BE2C (cell line): ENCODE data around the gene CAV1.

Experiments used
- DNase-seq: peaks from one replicate; pipeline ENCODE4 v3.0.0-alpha.2; 2020
- H3K27me3 ChIP-seq: fragments of 250-450 bp; sonication (Bioruptor Pico); 2 replicates; pipeline ENCODE4 v1.5.1; 2020; ENCODE audit warnings: mild to moderate bottlenecking
- H3K36me3 ChIP-seq: fragments of 250-450 bp; sonication (Bioruptor Pico); 2 replicates; pipeline ENCODE4 v1.5.1; 2020; ENCODE audit warnings: mild to moderate bottlenecking
- H3K4me1 ChIP-seq: fragments of 250-450 bp; sonication (Bioruptor Pico); 2 replicates; pipeline ENCODE4 v1.5.1; 2020
- H3K4me3 ChIP-seq: 2 replicates; pipeline ENCODE4 v1.5.1; 2011; ENCODE audit warnings: low read depth, low read length
- H3K9me3 ChIP-seq: fragments of 250-450 bp; sonication (Bioruptor Pico); 2 replicates; pipeline ENCODE4 v1.5.1; 2020
- CTCF ChIP-seq: IDR thresholded peaks from 2 replicates; pipeline ENCODE4 v1.5.1; 2012; ENCODE audit warnings: mild to moderate bottlenecking, low read depth, low read length

CAV1 gene

DNA sequence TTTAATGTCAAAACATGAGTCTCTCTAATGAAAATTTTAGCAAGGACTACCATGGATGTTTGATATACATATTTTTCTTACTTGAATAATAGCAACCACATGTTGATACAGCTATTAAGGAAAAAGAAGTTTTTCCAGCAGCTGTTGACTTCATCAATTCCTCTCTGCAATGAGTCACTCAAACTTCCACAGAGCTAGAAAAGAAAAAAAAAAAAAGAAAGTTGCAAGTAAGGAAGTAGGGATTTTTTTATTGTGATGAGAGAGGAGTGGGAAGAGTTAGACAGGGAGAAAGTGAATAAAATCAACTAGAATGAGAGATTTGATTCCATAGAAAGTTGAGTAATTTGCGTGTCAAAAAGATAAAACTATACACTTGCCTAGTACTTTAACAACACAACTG lies 46.2 kb downstream of the CAV1 start:
- Histone ChIP-seq H3K9me3 (no peaks in the 10 kb centered on the region), H3K4me1 (no peaks in the 10 kb centered on the region), H3K4me3 (no peak overlapping the region), H3K27me3 (no peaks in the 10 kb centered on the region), H3K36me3 (no peaks in the 10 kb centered on the region)
- TF ChIP-seq CTCF: no peak
- no peak for DNase-seq

DNA sequence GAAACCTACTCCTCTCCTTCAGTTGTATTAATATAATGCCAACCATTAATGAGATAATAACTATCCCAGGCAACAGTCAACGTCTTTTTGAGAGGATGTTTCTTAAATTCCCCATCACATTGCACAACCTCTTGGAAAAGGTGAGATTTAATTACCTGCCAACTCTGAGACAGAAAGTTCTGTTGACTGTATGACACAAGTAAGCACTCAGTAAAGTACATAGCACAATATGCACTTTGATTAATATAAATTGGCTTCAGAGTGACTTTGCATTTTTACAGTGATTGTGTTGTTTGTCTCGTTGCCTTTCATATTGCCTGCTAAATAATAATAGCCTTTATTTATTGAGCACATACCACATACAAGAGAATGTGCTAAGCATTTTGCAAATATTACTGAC lies 46.7 kb downstream of the CAV1 start:
- H3K36me3 ChIP-seq: no peaks in the 10 kb centered on the region
- H3K9me3 ChIP-seq: no peaks in the 10 kb centered on the region
- no peaks in the 10 kb centered on the region for H3K27me3 ChIP-seq
- no peaks in the 10 kb centered on the region for H3K4me1 ChIP-seq
- no peak overlapping the region for H3K4me3 ChIP-seq
- no peak for TF ChIP-seq CTCF
- no peak for DNase-seq

- Histone ChIP-seq H3K36me3 (no peaks in the 10 kb centered on the region), H3K9me3 (no peaks in the 10 kb centered on the region), H3K27me3 (no peaks in the 10 kb centered on the region), H3K4me1 (no peaks in the 10 kb centered on the region), H3K4me3 (no peak overlapping the region)
- no peak for DNase-seq
- no peak for TF ChIP-seq CTCF
These were observed 47.2 kb downstream of the CAV1 start for GRCh38 chr7:116572036-116572435.

GRCh38 chr7:116573541-116573940 lies 48.7 kb downstream of the CAV1 start:
- no peak for TF ChIP-seq CTCF
- no peaks in the 10 kb centered on the region for H3K27me3 ChIP-seq
- no peaks in the 10 kb centered on the region for H3K9me3 ChIP-seq
- no peaks in the 10 kb centered on the region for H3K36me3 ChIP-seq
- no peak overlapping the region for H3K4me3 ChIP-seq
- no peaks in the 10 kb centered on the region for H3K4me1 ChIP-seq
- no peak for DNase-seq

GRCh38 chr7:116574025-116574822 lies 49.4 kb downstream of the CAV1 start:
- Histone ChIP-seq H3K4me3 (no peak overlapping the region), H3K36me3 (no peaks in the 10 kb centered on the region), H3K4me1 (no peaks in the 10 kb centered on the region), H3K9me3 (no peaks in the 10 kb centered on the region), H3K27me3 (no peaks in the 10 kb centered on the region)
- no peak for DNase-seq
- TF ChIP-seq CTCF: no peak

- Histone ChIP-seq H3K36me3 (no peaks in the 10 kb centered on the region), H3K4me1 (no peaks in the 10 kb centered on the region), H3K4me3 (no peak overlapping the region), H3K9me3 (no peaks in the 10 kb centered on the region), H3K27me3 (no peaks in the 10 kb centered on the region)
- DNase-seq: no peak
- no peak for TF ChIP-seq CTCF
These were observed 51.0 kb downstream of the CAV1 start for GRCh38 chr7:116575853-116576252.
